ENCODE results near the gene C10orf71.
A peak's percentile ranks its signal among the peaks of the same experiment; 100 is the strongest.

DNA sequence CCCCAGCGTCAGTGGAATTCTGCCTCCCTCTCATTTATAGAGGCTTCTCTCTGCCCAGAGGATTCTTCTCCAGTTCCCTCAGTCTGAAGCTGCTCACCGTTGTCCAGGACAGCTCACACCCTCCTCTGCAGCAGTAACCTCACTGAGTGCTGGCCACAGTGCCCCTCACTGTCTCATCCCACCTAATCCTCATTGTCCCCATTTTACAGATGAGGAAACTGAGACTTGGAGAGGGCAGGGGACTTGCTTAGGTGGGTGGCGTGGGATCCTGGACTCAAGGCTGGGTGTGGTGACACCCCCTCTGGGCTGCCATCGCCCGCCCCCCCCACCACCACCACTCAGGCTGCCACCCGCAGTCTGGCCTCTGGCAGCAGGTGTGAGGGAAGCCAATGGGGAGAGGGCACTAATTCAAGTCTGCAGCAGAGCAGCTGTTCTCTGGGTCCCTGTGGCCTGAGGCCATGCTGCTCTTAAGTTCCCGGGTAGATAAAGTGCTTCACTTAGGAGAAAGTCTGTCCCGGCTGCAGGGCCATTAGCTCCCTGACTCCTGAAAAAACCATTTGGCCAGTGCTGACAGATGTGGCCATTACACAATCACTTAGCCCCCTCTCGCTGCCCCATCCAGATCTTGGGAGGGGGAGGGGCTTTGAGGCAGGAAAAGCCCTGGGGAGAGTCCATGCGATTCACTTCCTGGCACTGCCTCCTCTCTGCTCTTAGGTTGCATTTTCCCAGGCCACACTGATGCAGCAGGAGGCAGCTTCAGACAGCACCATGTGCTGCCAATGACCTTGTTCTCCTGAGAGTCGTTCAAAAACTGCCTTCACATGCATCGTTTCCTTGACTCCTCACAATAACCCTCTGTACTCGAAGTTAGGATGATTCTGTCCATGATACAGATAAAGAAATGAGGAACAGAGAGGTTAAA lies 60.6 kb downstream of the C10orf71 start:
- peak in 1 of 2 experiments; percentile 79; a peak in 2 of 4 replicates for TF ChIP-seq EP300 (IDR thresholded peaks at IDR 0.05; ENCODE audit: borderline replicate concordance in 1 of 2, low read depth in 1 of 2, low read length in 1 of 2)
- no peak for TF ChIP-seq SIN3A (IDR thresholded peaks at IDR 0.05; ENCODE audit: borderline replicate concordance, low read depth, low read length)
- TF ChIP-seq, protein P1, sequence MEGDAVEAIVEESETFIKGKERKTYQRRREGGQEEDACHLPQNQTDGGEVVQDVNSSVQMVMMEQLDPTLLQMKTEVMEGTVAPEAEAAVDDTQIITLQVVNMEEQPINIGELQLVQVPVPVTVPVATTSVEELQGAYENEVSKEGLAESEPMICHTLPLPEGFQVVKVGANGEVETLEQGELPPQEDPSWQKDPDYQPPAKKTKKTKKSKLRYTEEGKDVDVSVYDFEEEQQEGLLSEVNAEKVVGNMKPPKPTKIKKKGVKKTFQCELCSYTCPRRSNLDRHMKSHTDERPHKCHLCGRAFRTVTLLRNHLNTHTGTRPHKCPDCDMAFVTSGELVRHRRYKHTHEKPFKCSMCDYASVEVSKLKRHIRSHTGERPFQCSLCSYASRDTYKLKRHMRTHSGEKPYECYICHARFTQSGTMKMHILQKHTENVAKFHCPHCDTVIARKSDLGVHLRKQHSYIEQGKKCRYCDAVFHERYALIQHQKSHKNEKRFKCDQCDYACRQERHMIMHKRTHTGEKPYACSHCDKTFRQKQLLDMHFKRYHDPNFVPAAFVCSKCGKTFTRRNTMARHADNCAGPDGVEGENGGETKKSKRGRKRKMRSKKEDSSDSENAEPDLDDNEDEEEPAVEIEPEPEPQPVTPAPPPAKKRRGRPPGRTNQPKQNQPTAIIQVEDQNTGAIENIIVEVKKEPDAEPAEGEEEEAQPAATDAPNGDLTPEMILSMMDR (IDR thresholded peaks at IDR 0.05): no peak
- TF ChIP-seq, protein P2, sequence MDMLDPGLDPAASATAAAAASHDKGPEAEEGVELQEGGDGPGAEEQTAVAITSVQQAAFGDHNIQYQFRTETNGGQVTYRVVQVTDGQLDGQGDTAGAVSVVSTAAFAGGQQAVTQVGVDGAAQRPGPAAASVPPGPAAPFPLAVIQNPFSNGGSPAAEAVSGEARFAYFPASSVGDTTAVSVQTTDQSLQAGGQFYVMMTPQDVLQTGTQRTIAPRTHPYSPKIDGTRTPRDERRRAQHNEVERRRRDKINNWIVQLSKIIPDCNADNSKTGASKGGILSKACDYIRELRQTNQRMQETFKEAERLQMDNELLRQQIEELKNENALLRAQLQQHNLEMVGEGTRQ (IDR thresholded peaks at IDR 0.05; ENCODE audit: borderline replicate concordance, low read depth, low read length): no peak
- TF ChIP-seq FOXM1 (IDR thresholded peaks at IDR 0.05; ENCODE audit: low read depth): no peak
- peak; percentile 72 for TF ChIP-seq CHD2 (IDR thresholded peaks at IDR 0.05; ENCODE audit: low read length, partially characterized antibody)

All from SK-N-SH (cell line).